Endodermal cell (in vitro differentiated cells): Measurements from ENCODE around the gene APOBEC3A. TPM values are rescaled to one million over a fixed set of nuclear protein-coding genes. Genes with fewer than 3 reads are reported as not detected.

Source experiments
- DNase-seq: peaks from one replicate; pipeline ENCODE4 v3.0.0-alpha.2; 2017
- H3K27ac ChIP-seq: 2 replicates; pipeline ENCODE4 v1.5.1; 2013; ENCODE audit warnings: mild to moderate bottlenecking, low read depth, low read length, moderate library complexity
- H3K27me3 ChIP-seq: 2 replicates; pipeline ENCODE4 v1.6.1; 2013; ENCODE audit warnings: mild to moderate bottlenecking, low read length, moderate library complexity; ENCODE audit not compliant: insufficient read depth, control insufficient read depth, poor library complexity, severe bottlenecking
- H3K36me3 ChIP-seq: 2 replicates; pipeline ENCODE4 v1.7.0; 2013; ENCODE audit warnings: mild to moderate bottlenecking, low read length, moderate library complexity; ENCODE audit not compliant: control insufficient read depth, insufficient read depth
- H3K4me1 ChIP-seq: one replicate; pipeline ENCODE4 v1.7.0; 2013; ENCODE audit warnings: low read length; ENCODE audit not compliant: control insufficient read depth, insufficient read depth
- H3K4me3 ChIP-seq: 2 replicates; pipeline ENCODE4 v1.5.1; 2013; ENCODE audit warnings: mild to moderate bottlenecking, low read length, moderate library complexity
- H3K9ac ChIP-seq: 2 replicates; pipeline ENCODE4 v1.6.1; 2013; ENCODE audit warnings: mild to moderate bottlenecking, low read length, moderate library complexity; ENCODE audit not compliant: poor library complexity, severe bottlenecking; ENCODE audit errors: extremely low read depth
- H3K9me3 ChIP-seq: 2 replicates; pipeline ENCODE4 v1.6.1; 2013; ENCODE audit warnings: mild to moderate bottlenecking, low read length, moderate library complexity; ENCODE audit not compliant: control insufficient read depth
- H3K27ac Mint-ChIP-seq: 2 replicates; pipeline ENCODE4 v1.8.0; 2020; ENCODE audit warnings: mixed read lengths
- H3K27me3 Mint-ChIP-seq: 2 replicates; pipeline ENCODE4 v1.8.0; 2021; ENCODE audit warnings: mild to moderate bottlenecking, mixed read lengths; ENCODE audit not compliant: insufficient read depth
- H3K36me3 Mint-ChIP-seq: 2 replicates; pipeline ENCODE4 v1.8.0; 2020; ENCODE audit warnings: low read depth, mixed read lengths
- H3K4me1 Mint-ChIP-seq: 2 replicates; pipeline ENCODE4 v1.8.0; 2020; ENCODE audit warnings: mixed read lengths
- H3K4me3 Mint-ChIP-seq: 2 replicates; pipeline ENCODE4 v1.8.0; 2020; ENCODE audit warnings: mild to moderate bottlenecking, moderate library complexity, mixed read lengths
- H3K9me3 Mint-ChIP-seq: 2 replicates; pipeline ENCODE4 v1.8.0; 2020; ENCODE audit warnings: mild to moderate bottlenecking, mixed read lengths
- CTCF ChIP-seq: fragments of 200-600 bp; sonication (generic); conservative IDR thresholded peaks from 2 replicates; pipeline ENCODE4 v1.5.0; 2021; ENCODE audit warnings: antibody characterized with exemption, mild to moderate bottlenecking
- WGBS, 2 experiments: methylation state at CpG; one replicate each; pipeline versions ENCODE4 v1.1.5 to v1.1.7; 2013; ENCODE audit warnings: missing lambda C conversion rate in 2 of 2, mixed read lengths in 1 of 2; ENCODE audit not compliant: insufficient coverage in 1 of 2, insufficient read length in 1 of 2; 5-methylcytosine and 5-hydroxymethylcytosine counted together
- total RNA-seq, 2 donors: library from RNA; stranded (reverse); fragmentation: NEBNext Ultra II Directional in 1 of 2; extraction: Animal tissue kit (Norgen Biotek cat#: 25700) in 1 of 2; gene quantifications; 2 replicates in 1 of 2; 3 replicates in 1 of 2; pipeline ENCODE4 v1.2.1, GENCODE V29; 2021

APOBEC3A gene
- total RNA-seq, 2 donors from 2014 or later: not detected

- Histone ChIP-seq H3K9ac (no peak overlapping the region), H3K9me3 (peaks cover 7% of the 10 kb centered on the region), H3K27ac (no peak overlapping the region), H3K4me3 (no peak overlapping the region), H3K4me1 (peaks cover 4% of the 10 kb centered on the region), H3K36me3 (no peaks in the 10 kb centered on the region), H3K27me3 (no peaks in the 10 kb centered on the region)
- no peak overlapping the region for H3K4me3 Mint-ChIP-seq
- H3K27ac Mint-ChIP-seq: no peak overlapping the region
- 92% methylated on average over 5 of the region's 5 CpGs for WGBS, 2 experiments
- peaks cover 13% of the 10 kb centered on the region for H3K27me3 Mint-ChIP-seq
- TF ChIP-seq CTCF: no peak
- no peaks in the 10 kb centered on the region for H3K36me3 Mint-ChIP-seq
- DNase-seq: no peak
- peaks cover 15% of the 10 kb centered on the region for H3K9me3 Mint-ChIP-seq
- no peaks in the 10 kb centered on the region for H3K4me1 Mint-ChIP-seq
Observed at GRCh38 chr22:38971202-38971601, 13.8 kb downstream of the APOBEC3A start.

GRCh38 chr22:38971791-38972190 lies 14.4 kb downstream of the APOBEC3A start:
- Histone ChIP-seq H3K4me3 (no peak overlapping the region), H3K9me3 (peaks cover 13% of the 10 kb centered on the region), H3K4me1 (no peaks in the 10 kb centered on the region), H3K36me3 (no peaks in the 10 kb centered on the region), H3K27me3 (no peaks in the 10 kb centered on the region), H3K27ac (no peak overlapping the region), H3K9ac (no peak overlapping the region)
- Mint-ChIP-seq H3K36me3 (no peaks in the 10 kb centered on the region), H3K4me1 (no peaks in the 10 kb centered on the region), H3K27ac (no peak overlapping the region), H3K9me3 (peaks cover 21% of the 10 kb centered on the region), H3K27me3 (peaks cover 9% of the 10 kb centered on the region), H3K4me3 (no peak overlapping the region)
- TF ChIP-seq CTCF: no peak
- no peak for DNase-seq
- WGBS, 2 experiments: 92 to 100% methylated on average over 1 to 3 of the region's 3 CpGs

GRCh38 chr22:38972558-38972957 lies 15.1 kb downstream of the APOBEC3A start:
- H3K4me1 ChIP-seq: no peaks in the 10 kb centered on the region
- no peaks in the 10 kb centered on the region for H3K4me1 Mint-ChIP-seq
- no peak overlapping the region for H3K4me3 Mint-ChIP-seq
- H3K36me3 ChIP-seq: no peaks in the 10 kb centered on the region
- H3K27ac Mint-ChIP-seq: no peak overlapping the region
- no peak for TF ChIP-seq CTCF
- no peak overlapping the region for H3K9ac ChIP-seq
- H3K9me3 Mint-ChIP-seq: peaks cover 29% of the 10 kb centered on the region
- 89 to 97% methylated on average over 1 to 5 of the region's 5 CpGs for WGBS, 2 experiments
- H3K27me3 ChIP-seq: no peaks in the 10 kb centered on the region
- H3K27ac ChIP-seq: no peak overlapping the region
- peaks cover 19% of the 10 kb centered on the region for H3K9me3 ChIP-seq
- no peak overlapping the region for H3K4me3 ChIP-seq
- no peak for DNase-seq
- H3K27me3 Mint-ChIP-seq: peaks cover 9% of the 10 kb centered on the region
- no peaks in the 10 kb centered on the region for H3K36me3 Mint-ChIP-seq
